Left lung (tissue), 10 donors: ENCODE measurements around the gene NIN. TPM values are rescaled to one million over a fixed set of nuclear protein-coding genes. Genes with fewer than 3 reads are reported as not detected.

ENCODE experiments used
- ATAC-seq: fragments of 200-7000 bp; cut with Tn5 transposase; one replicate; pipeline ENCODE4 v1.9.1; 2020; ENCODE audit warnings: moderate library complexity
- DNase-seq, 4 donors: peaks; one replicate each; pipeline ENCODE4 v3.0.0-alpha.2; 2013 to 2020
- H3K27ac ChIP-seq, 2 donors: fragments of 200-600 bp; sonication (generic) in 1 of 2; one replicate each; pipeline versions ENCODE4 v1.5.0 to v1.8.0; 2020 to 2021
- H3K27me3 ChIP-seq, 2 donors: fragments of 200-600 bp; sonication (generic) in 1 of 2; one replicate each; pipeline versions ENCODE4 v1.5.0 to v1.8.0; 2020 to 2021
- H3K36me3 ChIP-seq, 2 donors: fragments of 200-600 bp; sonication (generic) in 1 of 2; one replicate each; pipeline versions ENCODE4 v1.5.0 to v1.8.0; 2020 to 2021
- H3K4me1 ChIP-seq, 2 donors: fragments of 200-600 bp; one replicate each; pipeline ENCODE4 v1.8.0; 2021
- H3K4me3 ChIP-seq, 2 donors: fragments of 200-600 bp; sonication (generic) in 1 of 2; one replicate each; pipeline versions ENCODE4 v1.5.0 to v1.8.0; 2020 to 2021; ENCODE audit warnings: mild to moderate bottlenecking in 1 of 2
- H3K9me3 ChIP-seq, 2 donors: fragments of 200-600 bp; sonication (generic) in 1 of 2; one replicate each; pipeline versions ENCODE4 v1.5.0 to v1.8.0; 2020 to 2021
- CTCF ChIP-seq, 2 donors: fragments of 200-600 bp; sonication (generic) in 1 of 2; IDR thresholded peaks; one replicate each; pipeline versions ENCODE4 v1.5.0 to v1.8.0; 2021; ENCODE audit warnings: antibody characterized with exemption in 2 of 2
- intact Hi-C, 2 donors: fragments of 100-400 bp; cut with DNase I; formaldehyde crosslinking; loops; one replicate each; pipeline versions ENCODE4 v1.11.2 to v1.14.2; 2022
- polyA plus RNA-seq, 6 donors: library from polyadenylated mRNA; unstranded; fragments of 120-200 nt; gene quantifications; one replicate each; pipeline ENCODE4 v1.2.1, GENCODE V29; 2013; ENCODE audit not compliant: insufficient read length in 6 of 6
- total RNA-seq, 2 donors: library from RNA; stranded (reverse); fragmentation: NEBNext Ultra II Directional; extraction: Animal tissue kit (Norgen Biotek cat#: 25700); gene quantifications; one replicate each; pipeline ENCODE4 v1.2.1, GENCODE V29; 2021
- donor health status: DM: no; HTN: yes; CAD: no.
- donor health status: DM: no; HTN: no; CAD: no.

The NIN gene
- total and polyA plus RNA-seq, 8 donors = 25.2 to 49.6 (median 29.5) TPM

GRCh38 chr14:50801706-50802105, 29.3 kb downstream of the NIN start:
- intact Hi-C loops = no loop called here
- DNase-seq = no peak
- peaks cover 0 to 22% of the 10 kb centered on the region in 2 donors for H3K4me1 ChIP-seq
- H3K36me3 ChIP-seq = peaks cover 0 to 20% of the 10 kb centered on the region in 2 donors
- H3K4me3 ChIP-seq = no peak overlapping the region
- no peaks in the 10 kb centered on the region for H3K27me3 ChIP-seq
- no peak overlapping the region for H3K27ac ChIP-seq
- TF ChIP-seq CTCF (IDR thresholded peaks at IDR 0.05) = no peak
- ATAC-seq = no peak
- H3K9me3 ChIP-seq = no peaks in the 10 kb centered on the region

- no peak for TF ChIP-seq CTCF (IDR thresholded peaks at IDR 0.05)
Measured at GRCh38 chr14:50800032-50800431, 30.9 kb downstream of the NIN start.

GRCh38 chr14:50798048-50798421, 32.9 kb downstream of the NIN start:
- Histone ChIP-seq H3K27me3 (no peaks in the 10 kb centered on the region), H3K4me1 (peaks cover 0 to 12% of the 10 kb centered on the region in 2 donors), H3K4me3 (no peak overlapping the region), H3K27ac (no peak overlapping the region), H3K9me3 (no peaks in the 10 kb centered on the region), H3K36me3 (peaks cover 0 to 3% of the 10 kb centered on the region in 2 donors)
- ATAC-seq = no peak
- intact Hi-C loops = loop anchor here in 1 of 2 donors (10.0 kb wide), 1 partner anchor 67 kb away; no protein-coding TSS in a partner anchor
- no peak for DNase-seq
- TF ChIP-seq CTCF (IDR thresholded peaks at IDR 0.05) = no peak

More at GRCh38 chr14:50800032-50800431, 30.9 kb downstream of the NIN start:
- ATAC-seq (no peak), DNase-seq (no peak)
- Histone ChIP-seq H3K27ac (no peak overlapping the region), H3K4me3 (no peak overlapping the region), H3K9me3 (no peaks in the 10 kb centered on the region), H3K4me1 (peaks cover 0 to 22% of the 10 kb centered on the region in 2 donors), H3K27me3 (no peaks in the 10 kb centered on the region), H3K36me3 (peaks cover 0 to 7% of the 10 kb centered on the region in 2 donors)
- intact Hi-C loops = no loop called here

- H3K36me3 ChIP-seq = peaks cover 0 to 7% of the 10 kb centered on the region in 2 donors
- intact Hi-C loops = loop anchor here in 1 of 2 donors (10.0 kb wide), 1 partner anchor 67 kb away; no protein-coding TSS in a partner anchor
- no peak for TF ChIP-seq CTCF (IDR thresholded peaks at IDR 0.05)
- H3K4me3 ChIP-seq = no peak overlapping the region
- H3K9me3 ChIP-seq = no peaks in the 10 kb centered on the region
- no peak for DNase-seq
- H3K4me1 ChIP-seq = peaks cover 0 to 12% of the 10 kb centered on the region in 2 donors
- no peak overlapping the region for H3K27ac ChIP-seq
- ATAC-seq = no peak
- H3K27me3 ChIP-seq = no peaks in the 10 kb centered on the region
Measured at GRCh38 chr14:50797250-50798047, 33.5 kb downstream of the NIN start.

- TF ChIP-seq CTCF (IDR thresholded peaks at IDR 0.05) = no peak
- H3K36me3 ChIP-seq = peaks cover 0 to 16% of the 10 kb centered on the region in 2 donors
- peaks cover 0 to 4% of the 10 kb centered on the region in 2 donors for H3K4me1 ChIP-seq
- no peak overlapping the region for H3K27ac ChIP-seq
- H3K4me3 ChIP-seq = no peak overlapping the region
- ATAC-seq (no peak), DNase-seq (no peak)
- H3K9me3 ChIP-seq = no peaks in the 10 kb centered on the region
- H3K27me3 ChIP-seq = no peaks in the 10 kb centered on the region
- intact Hi-C loops = loop anchor here in 1 of 2 donors (10.0 kb wide), 1 partner anchor 68 kb away; no protein-coding TSS in a partner anchor
Measured at GRCh38 chr14:50796390-50796789, 34.6 kb downstream of the NIN start.
